Karpas-422 (cell line): ENCODE results near the gene ASB2. TPM values are rescaled to one million over a fixed set of nuclear protein-coding genes. Genes with fewer than 3 reads are reported as not detected.

Source experiments
- DNase-seq: peaks from one replicate; pipeline ENCODE4 v3.0.0-alpha.2; 2015
- H2AFZ ChIP-seq: fragments of 200-600 bp; sonication (generic); 2 replicates; pipeline ENCODE4 v1.6.1; 2014; ENCODE audit warnings: antibody characterized with exemption, low read length, mixed read lengths
- H3K27ac ChIP-seq: fragments of 200-600 bp; sonication (generic); 2 replicates; pipeline ENCODE4 v1.5.1; 2014; ENCODE audit warnings: mild to moderate bottlenecking, low read length, moderate library complexity
- H3K27me3 ChIP-seq: fragments of 200-600 bp; sonication (generic); 2 replicates; pipeline ENCODE4 v1.6.1; 2014; ENCODE audit warnings: low read length, mixed read lengths
- H3K36me3 ChIP-seq: fragments of 200-600 bp; sonication (generic); 2 replicates; pipeline ENCODE4 v1.6.1; 2014; ENCODE audit warnings: low read length, mixed read lengths; ENCODE audit not compliant: insufficient read depth
- H3K4me1 ChIP-seq: fragments of 200-600 bp; sonication (generic); 2 replicates; pipeline ENCODE4 v1.6.1; 2014; ENCODE audit warnings: mild to moderate bottlenecking, low read length, mixed read lengths
- H3K4me2 ChIP-seq: fragments of 200-600 bp; sonication (generic); 2 replicates; pipeline ENCODE4 v1.6.1; 2014; ENCODE audit warnings: low read length, low read depth, mild to moderate bottlenecking; ENCODE audit not compliant: poor library complexity, severe bottlenecking
- H3K4me3 ChIP-seq: fragments of 200-600 bp; sonication (generic); 2 replicates; pipeline ENCODE4 v1.5.1; 2014; ENCODE audit warnings: mild to moderate bottlenecking, antibody characterized with exemption, low read length, mixed read lengths
- H3K79me2 ChIP-seq: fragments of 200-600 bp; sonication (generic); 2 replicates; pipeline ENCODE4 v1.6.1; 2014; ENCODE audit warnings: mild to moderate bottlenecking, low read length, mixed read lengths
- H3K9ac ChIP-seq: fragments of 200-600 bp; sonication (generic); 2 replicates; pipeline ENCODE4 v1.6.0; 2014; ENCODE audit warnings: low read length
- H3K9me2 ChIP-seq: fragments of 200-600 bp; sonication (generic), shearing (Covaris generic); replicated peaks from 2 replicates; pipeline ENCODE4 v1.6.0; 2014; ENCODE audit warnings: mild to moderate bottlenecking, low read length, moderate library complexity; ENCODE audit not compliant: insufficient read depth
- H3K9me3 ChIP-seq: fragments of 300-700, 200-600 bp; sonication (generic); 2 replicates; pipeline ENCODE4 v1.6.1; 2014; ENCODE audit warnings: low read length, mixed read lengths
- H4K20me1 ChIP-seq: fragments of 200-600 bp; sonication (generic); 2 replicates; pipeline ENCODE4 v1.6.1; 2014; ENCODE audit warnings: mild to moderate bottlenecking, antibody characterized with exemption, low read length, low read depth; ENCODE audit not compliant: insufficient read depth
- total RNA-seq: library from RNA; depleted of rRNA; stranded (reverse); fragments of >200 nt; shearing (Covaris generic); gene quantifications from 2 replicates; pipeline ENCODE4 v1.2.3, GENCODE V29; 2014; ENCODE audit warnings: low replicate concordance

ASB2 gene
- total RNA-seq, 1 experiment from 2014 or later, result 2.3 TPM

DNA sequence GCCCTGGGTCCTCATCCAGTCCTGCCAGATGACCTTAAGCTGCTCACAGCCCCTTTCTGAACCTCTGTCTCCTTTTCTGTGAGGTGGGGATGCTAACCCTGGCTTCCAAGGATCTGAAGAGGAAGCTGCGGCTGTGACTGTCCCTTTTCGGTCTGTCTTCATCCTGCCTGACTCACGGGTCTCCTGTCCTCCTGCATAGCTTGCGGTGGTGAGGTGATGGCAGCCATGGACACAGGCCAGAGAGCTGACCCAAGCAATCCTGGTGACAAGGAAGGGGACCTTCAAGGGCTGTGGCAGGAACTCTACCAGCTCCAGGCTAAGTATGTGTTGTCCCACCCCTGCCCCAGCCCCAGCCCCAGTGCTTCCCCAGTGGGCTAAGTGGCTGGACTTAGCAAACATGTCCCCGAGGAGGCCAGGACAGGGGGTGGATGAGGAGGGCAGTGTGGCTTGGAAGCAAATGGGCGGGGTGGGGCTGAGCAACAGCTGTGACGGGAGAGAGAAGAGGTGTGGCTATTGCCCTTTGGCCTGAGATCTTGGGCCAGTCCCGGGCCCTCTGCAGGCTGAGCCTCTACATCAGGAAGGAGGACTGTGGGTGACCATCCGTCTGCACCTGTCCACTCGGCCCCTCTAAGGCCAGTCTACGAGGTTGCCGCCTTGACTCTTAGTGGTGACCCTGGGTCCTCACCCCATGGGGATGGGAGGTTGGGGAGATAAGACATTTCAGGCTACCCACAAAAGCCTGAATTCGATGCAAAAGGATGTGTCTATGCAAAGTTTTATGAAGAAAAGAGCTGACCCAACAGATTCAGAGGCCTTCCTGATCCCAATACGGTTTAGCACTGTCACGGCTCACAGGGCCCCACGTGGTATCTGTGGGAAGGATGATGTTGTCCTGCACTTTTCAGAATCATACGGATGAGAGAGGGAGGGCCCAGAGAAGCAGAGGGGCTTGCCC is 21.8 kb upstream of the ASB2 start:
- no peaks in the 10 kb centered on the region for H3K27me3 ChIP-seq
- no peaks in the 10 kb centered on the region for H3K9me2 ChIP-seq
- H2AFZ ChIP-seq, result no peak overlapping the region
- H3K4me2 ChIP-seq, result no peak overlapping the region
- H3K36me3 ChIP-seq, result no peaks in the 10 kb centered on the region
- no peak overlapping the region for H3K27ac ChIP-seq
- H3K9me3 ChIP-seq, result no peaks in the 10 kb centered on the region
- no peak overlapping the region for H3K4me3 ChIP-seq
- DNase-seq, result no peak
- peaks cover 7% of the 10 kb centered on the region; the same call in 1 of the 2 replicates for H4K20me1 ChIP-seq
- H3K9ac ChIP-seq, result no peak overlapping the region
- H3K4me1 ChIP-seq, result no peaks in the 10 kb centered on the region
- no peaks in the 10 kb centered on the region for H3K79me2 ChIP-seq

DNA sequence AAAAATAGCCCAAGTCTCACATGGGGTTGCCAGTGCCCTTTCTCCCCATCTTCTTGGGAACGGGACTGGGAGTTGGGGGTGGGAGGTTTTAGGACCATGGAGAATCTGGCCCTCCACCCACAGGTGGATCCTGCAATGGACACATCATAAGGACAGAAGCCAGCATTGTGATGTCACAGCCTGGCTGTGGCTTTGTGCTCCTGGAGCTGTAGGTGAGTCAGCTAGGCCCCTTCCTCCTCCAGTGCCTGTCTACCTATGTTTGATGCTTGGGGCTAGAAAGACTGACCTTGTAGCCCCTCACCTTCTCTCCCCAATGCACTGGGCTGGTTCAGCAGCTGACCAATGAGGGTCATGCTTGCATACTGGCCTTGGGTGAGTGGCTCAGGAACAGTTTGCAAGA is 20.7 kb upstream of the ASB2 start, which contains the start of gene CCDC197:
Gene CCDC197, plus strand, starts transcription at position 220 of the 400 bp plus-strand sequence. CDS start 831 bp downstream, outside the sequence.
- H3K9me2 ChIP-seq, result no peaks in the 10 kb centered on the region
- H3K36me3 ChIP-seq, result no peaks in the 10 kb centered on the region
- no peaks in the 10 kb centered on the region for H3K4me1 ChIP-seq
- H3K9me3 ChIP-seq, result no peaks in the 10 kb centered on the region
- H2AFZ ChIP-seq, result no peak within 1 kb of the TSS
- H3K27me3 ChIP-seq, result no peaks in the 10 kb centered on the region
- no peak within 1 kb of the TSS for H3K4me2 ChIP-seq
- H3K27ac ChIP-seq, result no peak within 1 kb of the TSS
- H3K4me3 ChIP-seq, result no peak within 1 kb of the TSS
- no peak for DNase-seq
- no peaks in the 10 kb centered on the region for H3K79me2 ChIP-seq
- H4K20me1 ChIP-seq, result peaks cover 7% of the 10 kb centered on the region; the same call in 1 of the 2 replicates
- no peak within 1 kb of the TSS for H3K9ac ChIP-seq

DNA sequence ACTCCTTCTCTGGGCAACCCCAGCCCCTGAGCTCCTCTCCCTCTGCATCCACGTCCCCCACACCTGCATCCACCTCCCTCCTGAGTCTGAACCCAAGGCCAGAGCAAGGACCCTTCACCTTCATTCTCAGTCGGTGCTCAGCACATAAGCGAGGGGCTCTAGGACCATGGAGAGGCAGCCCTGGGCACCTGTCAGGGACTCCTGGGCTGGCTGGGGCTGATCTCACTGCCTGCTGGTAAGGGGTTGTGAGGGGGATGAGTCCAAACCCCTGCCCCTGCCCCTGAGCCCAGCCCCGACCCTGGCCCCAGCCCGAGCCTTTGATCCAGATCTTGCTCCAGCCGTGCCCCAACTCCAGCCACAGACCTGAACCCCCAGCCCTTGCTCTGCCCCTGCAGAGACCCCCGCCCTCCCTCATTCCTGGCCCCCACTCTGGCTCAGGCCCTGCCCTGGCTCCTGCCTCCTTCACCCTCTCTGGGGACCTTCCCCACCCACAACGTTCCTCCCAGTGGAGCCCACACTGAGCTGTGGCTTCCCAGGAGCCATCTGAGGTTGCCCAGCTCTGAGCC is 19.8 kb upstream of the ASB2 start:
- H3K9ac ChIP-seq, result no peak overlapping the region
- no peak overlapping the region for H3K27ac ChIP-seq
- no peak for DNase-seq
- H3K27me3 ChIP-seq, result no peaks in the 10 kb centered on the region
- no peaks in the 10 kb centered on the region for H3K79me2 ChIP-seq
- H3K4me1 ChIP-seq, result no peaks in the 10 kb centered on the region
- H3K36me3 ChIP-seq, result no peaks in the 10 kb centered on the region
- H3K9me2 ChIP-seq, result no peaks in the 10 kb centered on the region
- no peak overlapping the region for H3K4me2 ChIP-seq
- H3K9me3 ChIP-seq, result no peaks in the 10 kb centered on the region
- H3K4me3 ChIP-seq, result no peak overlapping the region
- H4K20me1 ChIP-seq, result peaks cover 7% of the 10 kb centered on the region; the same call in 1 of the 2 replicates
- no peak overlapping the region for H2AFZ ChIP-seq

DNA sequence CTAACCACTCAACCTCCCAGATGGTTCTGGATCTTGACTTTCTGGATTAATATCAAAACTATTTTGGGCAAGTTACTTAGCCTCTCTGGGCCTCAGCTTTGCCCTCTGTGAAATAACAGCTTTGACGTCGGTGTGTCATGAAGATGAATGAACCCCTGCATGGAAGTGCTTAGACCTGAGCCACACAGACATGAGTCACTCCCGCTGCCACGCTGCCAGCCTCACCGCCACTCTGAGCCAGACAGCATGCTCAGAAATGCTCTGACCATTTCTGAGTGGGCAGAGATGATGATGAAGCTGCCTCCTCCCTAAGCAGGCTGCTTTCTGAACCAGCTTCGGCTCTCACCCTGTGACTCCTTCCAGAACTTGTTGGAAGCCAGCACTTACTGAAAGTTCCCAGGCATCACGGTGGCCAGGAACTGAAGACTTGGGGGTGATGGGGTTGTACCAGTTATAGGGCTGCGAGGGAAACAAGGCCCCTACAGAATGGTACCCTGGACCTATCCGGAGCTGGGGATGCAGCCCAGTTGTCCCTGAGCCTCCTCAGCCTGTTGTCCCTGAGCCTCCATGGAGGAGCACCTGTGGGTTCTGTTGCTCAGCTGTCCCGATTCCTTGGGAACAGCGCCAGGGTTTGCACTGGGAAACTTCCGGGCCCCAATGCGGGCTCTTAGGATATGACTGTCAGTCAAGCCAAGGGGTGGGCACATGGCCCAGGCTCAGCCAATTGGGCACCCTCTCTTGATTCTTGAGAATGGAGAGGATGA is 18.7 kb upstream of the ASB2 start:
- DNase-seq, result no peak

DNA sequence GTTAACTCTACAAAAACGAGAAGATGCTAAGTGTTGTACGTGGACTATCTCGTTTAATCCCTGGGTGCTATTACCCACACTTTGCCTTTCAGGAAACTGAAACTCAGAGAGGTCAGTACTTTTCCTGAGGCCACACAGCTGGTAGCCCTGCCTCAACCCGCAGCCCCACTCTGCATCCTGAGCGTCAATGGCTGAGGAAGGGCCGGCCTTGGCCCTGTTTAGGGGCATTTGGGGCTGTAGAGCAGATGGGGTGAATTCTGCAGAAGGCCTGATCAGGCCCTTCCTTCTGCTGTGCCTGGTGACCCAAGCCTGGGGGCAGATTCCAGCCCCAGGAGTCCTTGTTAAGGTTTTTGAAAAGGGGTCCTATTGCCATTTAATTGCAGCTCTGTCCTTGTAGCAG is 17.0 kb upstream of the ASB2 start:
- H3K27ac ChIP-seq, result no peak overlapping the region
- no peak overlapping the region for H3K4me2 ChIP-seq
- no peak overlapping the region for H3K9ac ChIP-seq
- DNase-seq, result no peak
- H2AFZ ChIP-seq, result no peak overlapping the region
- no peaks in the 10 kb centered on the region for H3K9me3 ChIP-seq
- peaks cover 14% of the 10 kb centered on the region; the same call in 1 of the 2 replicates for H4K20me1 ChIP-seq
- H3K4me1 ChIP-seq, result no peaks in the 10 kb centered on the region
- no peaks in the 10 kb centered on the region for H3K36me3 ChIP-seq
- H3K4me3 ChIP-seq, result no peak overlapping the region
- H3K79me2 ChIP-seq, result no peaks in the 10 kb centered on the region
- H3K27me3 ChIP-seq, result no peaks in the 10 kb centered on the region
- no peaks in the 10 kb centered on the region for H3K9me2 ChIP-seq

More for the DNA sequence above, 18.7 kb upstream of the ASB2 start:
- H3K9me2 ChIP-seq, result no peaks in the 10 kb centered on the region
- no peak overlapping the region for H3K4me3 ChIP-seq
- no peaks in the 10 kb centered on the region for H3K4me1 ChIP-seq
- peaks cover 14% of the 10 kb centered on the region; the same call in 1 of the 2 replicates for H4K20me1 ChIP-seq
- H3K79me2 ChIP-seq, result no peaks in the 10 kb centered on the region
- H2AFZ ChIP-seq, result no peak overlapping the region
- H3K36me3 ChIP-seq, result no peaks in the 10 kb centered on the region
- H3K9ac ChIP-seq, result no peak overlapping the region
- H3K9me3 ChIP-seq, result no peaks in the 10 kb centered on the region
- H3K27me3 ChIP-seq, result no peaks in the 10 kb centered on the region
- no peak overlapping the region for H3K27ac ChIP-seq
- H3K4me2 ChIP-seq, result no peak overlapping the region

DNA sequence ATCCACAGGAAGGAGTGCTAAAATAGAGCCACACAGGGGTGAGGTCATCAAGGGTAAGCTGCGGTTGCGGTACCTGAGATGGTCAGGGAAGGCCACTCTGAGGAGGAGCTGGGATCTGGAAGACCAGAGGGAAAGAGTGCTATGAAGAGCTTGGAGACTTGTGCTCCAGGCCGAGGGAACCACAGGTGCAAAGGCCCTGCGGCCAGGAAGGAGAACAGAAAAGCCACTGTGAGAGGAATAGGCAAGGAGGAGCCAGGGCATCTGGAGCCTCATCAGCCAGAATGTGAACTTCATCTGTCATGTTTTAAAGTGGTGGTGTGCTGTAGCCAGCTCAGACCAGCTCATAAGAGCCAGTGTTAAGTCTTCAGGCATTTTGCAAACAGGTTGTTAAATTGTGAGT is 15.3 kb upstream of the ASB2 start:
- Histone ChIP-seq H3K79me2 (no peaks in the 10 kb centered on the region), H3K4me2 (no peak overlapping the region), H3K36me3 (no peaks in the 10 kb centered on the region), H3K9me2 (no peaks in the 10 kb centered on the region), H3K4me3 (no peak overlapping the region), H3K27me3 (no peaks in the 10 kb centered on the region), H2AFZ (no peak overlapping the region), H3K9ac (no peak overlapping the region), H3K9me3 (no peaks in the 10 kb centered on the region), H3K4me1 (no peaks in the 10 kb centered on the region), H3K27ac (no peak overlapping the region), H4K20me1 (peaks cover 7% of the 10 kb centered on the region; the same call in 1 of the 2 replicates)
- DNase-seq, result no peak

DNA sequence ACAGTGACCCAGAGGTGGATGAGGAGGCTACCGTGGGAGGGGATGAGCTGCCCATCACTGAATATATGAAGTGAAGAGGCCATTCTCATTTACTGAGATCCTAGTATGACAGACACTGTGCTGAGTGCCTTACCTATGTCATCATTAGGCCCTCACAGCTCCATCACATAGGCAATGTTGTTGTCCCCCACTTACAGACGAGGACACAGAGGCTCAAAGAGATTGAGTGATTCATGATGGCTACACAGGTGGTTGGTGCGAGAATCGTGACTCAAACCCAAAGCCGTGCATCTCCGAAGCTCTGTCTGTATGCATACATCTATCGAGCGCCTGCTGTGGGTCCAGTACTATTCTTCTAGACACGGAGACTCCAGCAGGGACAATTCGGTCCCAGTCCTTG is 14.8 kb upstream of the ASB2 start:
- H3K4me2 ChIP-seq, result no peak overlapping the region
- H3K4me1 ChIP-seq, result no peaks in the 10 kb centered on the region
- no peaks in the 10 kb centered on the region for H3K36me3 ChIP-seq
- no peaks in the 10 kb centered on the region for H3K9me2 ChIP-seq
- no peak for DNase-seq
- H4K20me1 ChIP-seq, result peaks cover 7% of the 10 kb centered on the region; the same call in 1 of the 2 replicates
- H3K9ac ChIP-seq, result no peak overlapping the region
- H3K27ac ChIP-seq, result no peak overlapping the region
- no peak overlapping the region for H3K4me3 ChIP-seq
- H3K9me3 ChIP-seq, result no peaks in the 10 kb centered on the region
- H3K27me3 ChIP-seq, result no peaks in the 10 kb centered on the region
- no peak overlapping the region for H2AFZ ChIP-seq
- no peaks in the 10 kb centered on the region for H3K79me2 ChIP-seq

DNA sequence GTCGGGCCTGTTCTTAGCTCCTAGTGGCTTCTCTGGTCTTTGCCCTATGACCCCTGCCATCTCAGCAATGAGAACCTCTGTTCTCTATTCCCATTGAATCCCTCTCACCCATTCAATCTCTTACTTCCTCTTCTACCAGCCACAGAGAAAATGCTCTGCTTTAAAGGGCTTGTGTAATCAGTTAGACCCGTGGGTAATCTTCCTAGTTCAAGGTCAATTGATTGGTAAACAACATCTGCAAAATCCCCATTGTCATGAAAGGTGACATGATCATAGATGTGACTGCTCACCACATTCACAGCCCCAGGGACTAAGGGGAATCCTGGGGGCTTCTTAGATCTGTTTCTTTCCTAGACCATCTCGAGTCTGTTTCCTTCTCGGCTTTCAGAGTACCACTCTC is 13.6 kb upstream of the ASB2 start:
- no peak overlapping the region for H3K4me2 ChIP-seq
- no peaks in the 10 kb centered on the region for H3K27me3 ChIP-seq
- H3K79me2 ChIP-seq, result no peaks in the 10 kb centered on the region
- peaks cover 7% of the 10 kb centered on the region; the same call in 1 of the 2 replicates for H4K20me1 ChIP-seq
- no peak overlapping the region for H3K9ac ChIP-seq
- H3K9me3 ChIP-seq, result no peaks in the 10 kb centered on the region
- H3K9me2 ChIP-seq, result no peaks in the 10 kb centered on the region
- no peak overlapping the region for H3K4me3 ChIP-seq
- no peak overlapping the region for H3K27ac ChIP-seq
- DNase-seq, result no peak
- H2AFZ ChIP-seq, result no peak overlapping the region
- H3K4me1 ChIP-seq, result no peaks in the 10 kb centered on the region
- H3K36me3 ChIP-seq, result no peaks in the 10 kb centered on the region
